Endodermal cell (in vitro differentiated cells): Measurements from ENCODE around the gene IL31RA. TPM values are rescaled to one million over a fixed set of nuclear protein-coding genes. Genes with fewer than 3 reads are reported as not detected.

ENCODE experiments used
- DNase-seq: peaks from one replicate; pipeline ENCODE4 v3.0.0-alpha.2; 2017
- H3K27ac ChIP-seq: 2 replicates; pipeline ENCODE4 v1.5.1; 2013; ENCODE audit warnings: mild to moderate bottlenecking, low read depth, low read length, moderate library complexity
- H3K27me3 ChIP-seq: 2 replicates; pipeline ENCODE4 v1.6.1; 2013; ENCODE audit warnings: mild to moderate bottlenecking, low read length, moderate library complexity; ENCODE audit not compliant: insufficient read depth, control insufficient read depth, poor library complexity, severe bottlenecking
- H3K36me3 ChIP-seq: 2 replicates; pipeline ENCODE4 v1.7.0; 2013; ENCODE audit warnings: mild to moderate bottlenecking, low read length, moderate library complexity; ENCODE audit not compliant: control insufficient read depth, insufficient read depth
- H3K4me1 ChIP-seq: one replicate; pipeline ENCODE4 v1.7.0; 2013; ENCODE audit warnings: low read length; ENCODE audit not compliant: control insufficient read depth, insufficient read depth
- H3K4me3 ChIP-seq: 2 replicates; pipeline ENCODE4 v1.5.1; 2013; ENCODE audit warnings: mild to moderate bottlenecking, low read length, moderate library complexity
- H3K9ac ChIP-seq: 2 replicates; pipeline ENCODE4 v1.6.1; 2013; ENCODE audit warnings: mild to moderate bottlenecking, low read length, moderate library complexity; ENCODE audit not compliant: poor library complexity, severe bottlenecking; ENCODE audit errors: extremely low read depth
- H3K9me3 ChIP-seq: 2 replicates; pipeline ENCODE4 v1.6.1; 2013; ENCODE audit warnings: mild to moderate bottlenecking, low read length, moderate library complexity; ENCODE audit not compliant: control insufficient read depth
- H3K27ac Mint-ChIP-seq: 2 replicates; pipeline ENCODE4 v1.8.0; 2020; ENCODE audit warnings: mixed read lengths
- H3K27me3 Mint-ChIP-seq: 2 replicates; pipeline ENCODE4 v1.8.0; 2021; ENCODE audit warnings: mild to moderate bottlenecking, mixed read lengths; ENCODE audit not compliant: insufficient read depth
- H3K36me3 Mint-ChIP-seq: 2 replicates; pipeline ENCODE4 v1.8.0; 2020; ENCODE audit warnings: low read depth, mixed read lengths
- H3K4me1 Mint-ChIP-seq: 2 replicates; pipeline ENCODE4 v1.8.0; 2020; ENCODE audit warnings: mixed read lengths
- H3K4me3 Mint-ChIP-seq: 2 replicates; pipeline ENCODE4 v1.8.0; 2020; ENCODE audit warnings: mild to moderate bottlenecking, moderate library complexity, mixed read lengths
- H3K9me3 Mint-ChIP-seq: 2 replicates; pipeline ENCODE4 v1.8.0; 2020; ENCODE audit warnings: mild to moderate bottlenecking, mixed read lengths
- WGBS, 2 experiments: methylation state at CpG; one replicate each; pipeline versions ENCODE4 v1.1.5 to v1.1.7; 2013; ENCODE audit warnings: missing lambda C conversion rate in 2 of 2, mixed read lengths in 1 of 2; ENCODE audit not compliant: insufficient coverage in 1 of 2, insufficient read length in 1 of 2; 5-methylcytosine and 5-hydroxymethylcytosine counted together
- total RNA-seq, 2 donors: library from RNA; stranded (reverse); fragmentation: NEBNext Ultra II Directional in 1 of 2; extraction: Animal tissue kit (Norgen Biotek cat#: 25700) in 1 of 2; gene quantifications; 2 replicates in 1 of 2; 3 replicates in 1 of 2; pipeline ENCODE4 v1.2.1, GENCODE V29; 2021
- TF ChIP-seq, protein P1 (sequence below): fragments of 200-600 bp; sonication (generic); conservative IDR thresholded peaks from 2 replicates; pipeline ENCODE4 v1.5.0; 2021; ENCODE audit warnings: antibody characterized with exemption, mild to moderate bottlenecking

Gene IL31RA
- total RNA-seq, 2 donors from 2014 or later: not detected

DNA sequence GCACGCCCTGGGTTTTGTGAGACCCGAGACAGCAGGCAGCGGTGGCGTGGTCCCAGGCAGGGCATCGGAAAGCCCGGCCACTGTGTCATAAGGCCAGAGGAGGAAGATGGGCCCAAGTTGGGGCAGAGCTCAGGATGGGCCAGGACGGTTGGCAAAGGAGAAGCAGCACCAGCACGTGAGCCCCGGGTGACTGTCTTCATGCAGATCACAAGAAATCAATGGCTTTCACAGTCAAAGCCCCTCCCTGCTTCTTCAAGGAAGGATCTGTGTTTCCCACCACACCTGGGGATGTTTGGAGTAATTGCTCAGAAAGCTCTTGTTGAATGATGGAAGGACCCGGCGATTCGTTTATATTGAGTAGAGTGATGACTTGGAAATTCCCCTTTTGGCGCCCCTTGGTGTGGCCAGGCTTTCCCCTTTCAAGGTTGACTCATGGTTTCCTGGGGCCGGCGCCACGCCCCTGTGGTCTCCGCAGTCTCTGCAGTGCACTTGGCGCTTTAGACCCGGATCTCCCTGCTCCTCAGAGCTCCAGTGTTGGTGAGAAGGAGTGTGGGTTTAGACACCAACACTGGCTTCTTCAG lies 52.1 kb downstream of the IL31RA start:
- H3K4me1 ChIP-seq: no peaks in the 10 kb centered on the region
- no peaks in the 10 kb centered on the region for H3K36me3 Mint-ChIP-seq
- H3K27ac Mint-ChIP-seq: no peak overlapping the region
- DNase-seq: no peak
- H3K4me3 ChIP-seq: no peak overlapping the region
- H3K9me3 ChIP-seq: no peaks in the 10 kb centered on the region
- TF ChIP-seq, protein P1, sequence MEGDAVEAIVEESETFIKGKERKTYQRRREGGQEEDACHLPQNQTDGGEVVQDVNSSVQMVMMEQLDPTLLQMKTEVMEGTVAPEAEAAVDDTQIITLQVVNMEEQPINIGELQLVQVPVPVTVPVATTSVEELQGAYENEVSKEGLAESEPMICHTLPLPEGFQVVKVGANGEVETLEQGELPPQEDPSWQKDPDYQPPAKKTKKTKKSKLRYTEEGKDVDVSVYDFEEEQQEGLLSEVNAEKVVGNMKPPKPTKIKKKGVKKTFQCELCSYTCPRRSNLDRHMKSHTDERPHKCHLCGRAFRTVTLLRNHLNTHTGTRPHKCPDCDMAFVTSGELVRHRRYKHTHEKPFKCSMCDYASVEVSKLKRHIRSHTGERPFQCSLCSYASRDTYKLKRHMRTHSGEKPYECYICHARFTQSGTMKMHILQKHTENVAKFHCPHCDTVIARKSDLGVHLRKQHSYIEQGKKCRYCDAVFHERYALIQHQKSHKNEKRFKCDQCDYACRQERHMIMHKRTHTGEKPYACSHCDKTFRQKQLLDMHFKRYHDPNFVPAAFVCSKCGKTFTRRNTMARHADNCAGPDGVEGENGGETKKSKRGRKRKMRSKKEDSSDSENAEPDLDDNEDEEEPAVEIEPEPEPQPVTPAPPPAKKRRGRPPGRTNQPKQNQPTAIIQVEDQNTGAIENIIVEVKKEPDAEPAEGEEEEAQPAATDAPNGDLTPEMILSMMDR: no peak
- H3K27me3 ChIP-seq: no peaks in the 10 kb centered on the region
- no peaks in the 10 kb centered on the region for H3K27me3 Mint-ChIP-seq
- H3K9ac ChIP-seq: no peak overlapping the region
- 92 to 94% methylated on average over 13 to 19 of the region's 19 CpGs for WGBS, 2 experiments
- H3K27ac ChIP-seq: no peak overlapping the region
- H3K36me3 ChIP-seq: no peaks in the 10 kb centered on the region
- H3K4me1 Mint-ChIP-seq: no peaks in the 10 kb centered on the region
- no peak overlapping the region for H3K4me3 Mint-ChIP-seq
- H3K9me3 Mint-ChIP-seq: no peaks in the 10 kb centered on the region

GRCh38 chr5:55904152-55904551 lies 53.0 kb downstream of the IL31RA start:
- Histone ChIP-seq H3K27ac (no peak overlapping the region), H3K4me3 (no peak overlapping the region), H3K36me3 (no peaks in the 10 kb centered on the region), H3K27me3 (no peaks in the 10 kb centered on the region), H3K9ac (no peak overlapping the region), H3K9me3 (no peaks in the 10 kb centered on the region), H3K4me1 (no peaks in the 10 kb centered on the region)
- no peaks in the 10 kb centered on the region for H3K9me3 Mint-ChIP-seq
- no peaks in the 10 kb centered on the region for H3K27me3 Mint-ChIP-seq
- 91 to 100% methylated on average over 1 to 3 of the region's 3 CpGs for WGBS, 2 experiments
- TF ChIP-seq, protein P1: no peak
- H3K36me3 Mint-ChIP-seq: no peaks in the 10 kb centered on the region
- H3K4me1 Mint-ChIP-seq: no peaks in the 10 kb centered on the region
- H3K4me3 Mint-ChIP-seq: no peak overlapping the region
- DNase-seq: no peak
- no peak overlapping the region for H3K27ac Mint-ChIP-seq

- Histone ChIP-seq H3K27me3 (no peaks in the 10 kb centered on the region), H3K9me3 (no peaks in the 10 kb centered on the region), H3K36me3 (no peaks in the 10 kb centered on the region), H3K4me3 (no peak overlapping the region), H3K27ac (no peak overlapping the region), H3K9ac (no peak overlapping the region), H3K4me1 (no peaks in the 10 kb centered on the region)
- TF ChIP-seq, protein P1: no peak
- Mint-ChIP-seq H3K4me3 (no peak overlapping the region), H3K9me3 (no peaks in the 10 kb centered on the region), H3K27ac (no peak overlapping the region), H3K4me1 (no peaks in the 10 kb centered on the region), H3K36me3 (no peaks in the 10 kb centered on the region), H3K27me3 (no peaks in the 10 kb centered on the region)
- DNase-seq: no peak
- WGBS, 2 experiments: 94 to 100% methylated on average over 2 to 4 of the region's 4 CpGs
Measured at GRCh38 chr5:55905251-55905650, 54.1 kb downstream of the IL31RA start.
